Sigmoid colon (tissue), 4 donors: ENCODE data around the gene NEK4.

ENCODE experiments used
- EP300 ChIP-seq, 4 donors: sonication (generic); formaldehyde crosslinking; IDR thresholded peaks; one replicate each; pipeline ENCODE4 v1.6.1; 2017; ENCODE audit warnings: antibody characterized with exemption in 4 of 4
- POLR2AphosphoS5 ChIP-seq, 4 donors: sonication (generic); formaldehyde crosslinking; IDR thresholded peaks; one replicate each; pipeline ENCODE4 v1.6.1; 2017; ENCODE audit warnings: antibody characterized with exemption in 4 of 4
- TF ChIP-seq, protein P1 (sequence below), 4 experiments: fragments of 450-650 bp in 3 of 4; fragments of 200-600 bp in 1 of 4; IDR thresholded peaks; one replicate each; pipeline ENCODE4 v1.5.1; 2016 to 2019; ENCODE audit warnings: antibody characterized with exemption in 4 of 4, mild to moderate bottlenecking in 3 of 4, moderate library complexity in 2 of 4

DNA sequence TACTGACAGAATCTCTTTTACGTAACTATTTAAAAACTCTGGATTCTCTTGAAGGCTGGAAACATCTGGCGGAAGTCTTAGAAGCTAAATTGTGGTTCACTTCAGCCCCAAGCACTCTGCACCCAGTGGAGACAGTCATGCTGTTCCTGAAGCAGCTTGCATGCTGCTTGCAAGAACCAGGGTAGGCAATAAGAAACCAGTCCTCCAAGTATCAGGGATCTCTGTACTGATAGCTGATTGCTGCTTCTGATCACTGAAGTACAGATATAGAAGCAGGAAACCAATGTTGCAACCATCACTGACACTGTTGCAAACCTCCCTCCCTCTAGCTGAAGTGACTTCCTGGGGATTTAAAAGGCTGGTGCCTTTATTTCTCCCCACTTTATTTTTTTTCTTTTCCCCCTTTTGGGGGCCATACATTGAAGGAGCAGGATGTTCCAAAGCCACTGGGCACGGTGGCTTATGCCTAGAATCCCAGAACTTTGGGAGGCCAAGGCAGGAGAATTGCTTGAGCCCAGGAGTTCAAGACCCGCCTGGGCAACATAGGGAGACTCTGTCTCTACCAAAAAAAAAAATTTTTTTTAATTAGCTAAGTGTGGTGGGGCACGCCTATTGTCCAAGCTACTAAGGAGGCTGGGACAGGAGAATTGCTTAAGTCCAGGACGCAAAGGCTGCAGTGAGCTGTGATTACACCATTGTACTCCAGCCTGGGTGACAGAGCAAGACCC lies 49.6 kb downstream of the NEK4 start:
- TF ChIP-seq, protein P1, sequence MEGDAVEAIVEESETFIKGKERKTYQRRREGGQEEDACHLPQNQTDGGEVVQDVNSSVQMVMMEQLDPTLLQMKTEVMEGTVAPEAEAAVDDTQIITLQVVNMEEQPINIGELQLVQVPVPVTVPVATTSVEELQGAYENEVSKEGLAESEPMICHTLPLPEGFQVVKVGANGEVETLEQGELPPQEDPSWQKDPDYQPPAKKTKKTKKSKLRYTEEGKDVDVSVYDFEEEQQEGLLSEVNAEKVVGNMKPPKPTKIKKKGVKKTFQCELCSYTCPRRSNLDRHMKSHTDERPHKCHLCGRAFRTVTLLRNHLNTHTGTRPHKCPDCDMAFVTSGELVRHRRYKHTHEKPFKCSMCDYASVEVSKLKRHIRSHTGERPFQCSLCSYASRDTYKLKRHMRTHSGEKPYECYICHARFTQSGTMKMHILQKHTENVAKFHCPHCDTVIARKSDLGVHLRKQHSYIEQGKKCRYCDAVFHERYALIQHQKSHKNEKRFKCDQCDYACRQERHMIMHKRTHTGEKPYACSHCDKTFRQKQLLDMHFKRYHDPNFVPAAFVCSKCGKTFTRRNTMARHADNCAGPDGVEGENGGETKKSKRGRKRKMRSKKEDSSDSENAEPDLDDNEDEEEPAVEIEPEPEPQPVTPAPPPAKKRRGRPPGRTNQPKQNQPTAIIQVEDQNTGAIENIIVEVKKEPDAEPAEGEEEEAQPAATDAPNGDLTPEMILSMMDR (IDR thresholded peaks at IDR 0.05) = no peak
- no peak for TF ChIP-seq POLR2AphosphoS5 (IDR thresholded peaks at IDR 0.05)
- TF ChIP-seq EP300 (IDR thresholded peaks at IDR 0.05) = no peak
